Activated CD8-positive, alpha-beta memory T cell treated with anti-CD3 and anti-CD28 coated beads, Interleukin-2, amount 50 U/mL, for 4 hours (primary cell): Measurements from ENCODE around the gene FSIP1.

Source experiments
- DNase-seq: peaks from one replicate; pipeline ENCODE4 v3.0.0-alpha.2; 2020

FSIP1 gene

DNA sequence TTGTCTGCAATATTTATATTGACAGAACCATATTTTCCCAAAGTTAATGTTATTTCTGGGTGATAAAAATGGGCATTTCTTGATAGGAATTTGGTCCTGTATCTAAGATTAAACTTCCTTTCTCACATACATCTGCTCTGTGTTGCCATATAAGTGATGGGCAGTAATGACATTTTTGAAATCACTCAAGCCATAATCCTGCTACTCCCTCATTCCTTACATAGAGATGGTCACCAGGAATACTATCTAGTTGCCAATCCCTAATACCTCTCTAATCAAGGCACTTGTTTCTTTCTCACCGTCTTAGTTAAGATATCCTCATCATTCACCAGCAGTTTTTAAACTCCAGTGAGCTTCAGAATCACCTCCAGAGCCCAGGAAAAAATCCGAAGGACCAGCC is 68.4 kb downstream of the FSIP1 start:
- DNase-seq: no peak

- DNase-seq: no peak
Measured at GRCh38 chr15:39713846-39714245, 68.8 kb downstream of the FSIP1 start.

- DNase-seq: no peak
Measured at GRCh38 chr15:39710681-39711080, 72.0 kb downstream of the FSIP1 start.

GRCh38 chr15:39709941-39710340 is 72.7 kb downstream of the FSIP1 start:
- DNase-seq: no peak

DNA sequence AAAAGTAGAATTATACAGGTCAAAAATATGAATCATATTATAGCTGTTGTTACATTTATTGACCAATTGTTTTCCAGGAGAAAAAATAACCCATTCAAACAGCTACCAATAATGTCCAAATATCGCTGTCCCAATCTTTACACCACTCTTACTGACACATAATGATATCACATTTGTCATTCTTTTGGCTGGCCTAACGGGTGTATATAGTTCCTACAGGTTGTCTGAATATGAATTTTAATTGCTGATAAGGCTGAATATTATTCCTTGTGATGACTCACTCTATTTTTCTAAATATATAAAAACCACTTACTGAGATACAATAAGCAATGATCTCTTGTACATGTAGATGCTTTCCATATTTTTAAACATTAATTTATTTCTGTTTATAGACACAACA is 76.4 kb downstream of the FSIP1 start:
- no peak for DNase-seq

DNA sequence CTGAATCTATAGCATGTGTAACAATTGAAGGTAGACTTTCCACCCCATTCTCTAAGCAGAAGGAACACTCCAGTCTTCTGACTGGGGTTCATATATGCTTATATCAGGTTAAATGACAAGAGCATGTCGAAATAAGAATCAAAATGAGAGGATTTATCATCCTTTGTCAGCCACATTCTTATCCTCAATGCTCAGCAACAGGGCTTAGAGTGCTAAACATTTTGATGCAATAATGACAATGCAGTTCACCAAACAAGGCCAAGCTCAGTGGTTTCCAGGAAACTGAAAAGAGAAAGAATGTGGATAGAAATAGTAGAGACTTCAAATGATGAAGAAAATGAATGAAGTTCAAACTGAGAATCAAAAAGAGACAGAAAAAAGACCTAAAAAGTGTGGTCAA is 78.0 kb downstream of the FSIP1 start:
- DNase-seq: no peak

DNA sequence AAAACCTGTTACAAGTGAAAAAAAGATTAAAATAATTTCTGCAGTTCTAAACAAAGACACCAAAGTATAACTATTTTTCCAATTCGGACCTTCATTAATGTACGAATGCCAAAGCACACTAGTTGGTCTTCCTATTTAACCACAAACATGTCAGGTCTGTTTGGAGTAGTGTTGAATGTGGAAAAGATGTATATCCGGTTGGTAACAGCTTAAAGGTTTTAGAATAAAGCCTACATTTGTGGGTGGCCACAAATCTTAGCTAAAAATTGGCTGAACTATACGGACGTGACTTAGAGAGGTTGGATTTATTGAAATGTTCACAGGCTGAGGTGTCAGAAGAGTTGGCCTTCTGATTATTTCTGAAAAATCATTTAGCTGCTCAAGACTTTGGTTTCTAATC is 78.4 kb downstream of the FSIP1 start:
- DNase-seq: no peak

DNA sequence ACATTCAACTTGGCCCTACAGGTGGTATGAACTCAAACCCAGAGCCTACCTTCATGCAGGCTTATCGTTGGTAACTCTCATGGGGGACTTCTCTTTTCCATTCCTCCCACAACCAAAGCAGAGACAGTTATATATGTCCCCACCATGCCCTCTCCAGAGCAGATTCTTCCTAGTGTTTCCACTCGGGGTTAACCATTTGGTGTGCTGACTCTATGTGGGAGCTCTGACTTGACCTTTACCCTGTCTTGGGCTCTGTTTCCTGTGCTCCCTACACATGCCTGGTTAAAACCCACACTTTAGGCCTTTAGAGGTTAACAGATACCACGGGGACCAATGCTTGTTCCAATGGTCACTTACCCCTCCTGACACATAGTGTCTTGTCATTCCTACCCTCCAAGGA is 80.7 kb downstream of the FSIP1 start:
- DNase-seq: no peak

- no peak for DNase-seq
Measured at GRCh38 chr15:39700375-39700700, 82.3 kb downstream of the FSIP1 start.

- DNase-seq: no peak
Measured at GRCh38 chr15:39699516-39700374, 82.9 kb downstream of the FSIP1 start.

GRCh38 chr15:39698444-39699390 is 83.9 kb downstream of the FSIP1 start:
- DNase-seq: no peak

DNA sequence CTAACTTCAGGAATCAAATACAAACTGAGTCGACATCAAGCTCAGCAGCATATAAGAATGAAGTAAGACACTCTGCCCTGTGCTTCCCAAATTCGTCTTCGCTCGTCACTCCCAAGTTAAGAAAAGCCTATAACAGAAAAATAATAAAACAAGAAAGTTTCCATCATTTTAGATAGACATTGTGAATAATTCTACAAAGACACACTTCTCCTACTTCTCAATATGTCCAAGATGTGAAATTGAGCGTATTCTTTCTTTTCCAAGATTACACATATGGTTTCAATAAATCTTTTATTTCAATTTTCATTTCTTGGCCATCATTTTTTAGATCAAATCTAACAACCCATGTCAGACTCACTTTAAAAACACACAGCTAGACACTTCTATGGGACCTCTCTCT is 85.1 kb downstream of the FSIP1 start:
- no peak for DNase-seq

DNA sequence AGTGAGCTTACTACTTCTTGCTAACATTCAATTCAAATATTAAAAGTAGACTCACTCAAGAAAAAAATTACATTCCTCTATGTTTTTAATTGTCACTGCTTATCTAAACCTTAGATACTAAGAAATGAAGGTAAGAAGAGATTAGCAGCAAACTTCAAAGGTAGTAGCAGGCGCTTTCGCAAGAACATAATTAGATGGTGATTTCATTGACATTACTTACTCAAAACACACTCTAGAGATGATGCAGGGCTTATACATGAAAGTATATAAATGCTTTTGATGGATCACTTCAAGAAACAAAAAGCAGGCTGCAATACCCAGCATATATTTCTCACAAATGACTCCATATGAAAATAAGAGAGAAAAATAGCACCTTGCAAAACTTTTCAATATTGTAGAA is 86.8 kb downstream of the FSIP1 start:
- DNase-seq: no peak

GRCh38 chr15:39692356-39693327 is 90.0 kb downstream of the FSIP1 start:
- no peak for DNase-seq

DNA sequence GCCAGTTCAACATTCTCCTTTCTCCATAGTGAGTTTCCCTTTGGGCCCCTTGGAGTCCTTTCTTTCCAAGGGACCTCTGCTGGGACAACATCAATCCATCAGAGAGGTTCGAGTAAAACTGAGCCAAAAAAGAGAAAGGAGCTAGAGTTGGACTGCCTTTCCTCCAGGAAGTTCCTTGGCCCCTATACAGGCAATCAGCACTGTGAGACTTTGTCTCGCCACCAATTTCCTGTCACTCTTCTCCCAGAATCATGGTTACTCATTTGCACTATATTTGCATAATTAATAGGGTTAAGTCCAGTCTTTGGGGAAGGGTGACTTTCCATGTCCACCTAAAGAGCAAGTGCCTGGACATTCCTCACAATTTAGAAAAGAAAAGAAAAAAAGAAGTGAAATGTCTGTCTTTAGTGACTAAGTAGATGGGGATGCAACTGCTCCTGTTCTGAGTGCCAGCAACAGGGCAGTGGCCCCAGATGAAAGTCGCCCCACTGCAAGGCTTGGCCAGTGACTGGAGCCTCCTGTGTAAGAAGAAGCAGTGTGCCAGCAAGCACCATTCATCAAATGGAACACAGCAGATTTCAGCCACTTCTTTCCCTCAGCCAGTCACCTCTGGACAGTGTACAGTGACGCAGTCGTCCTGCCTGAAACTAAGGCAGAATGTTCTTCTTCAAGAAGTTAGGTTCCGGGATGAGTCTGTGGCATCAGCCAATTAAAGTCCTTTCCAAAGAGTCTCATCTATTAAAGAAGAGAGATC is 91.6 kb downstream of the FSIP1 start:
- DNase-seq: no peak

DNA sequence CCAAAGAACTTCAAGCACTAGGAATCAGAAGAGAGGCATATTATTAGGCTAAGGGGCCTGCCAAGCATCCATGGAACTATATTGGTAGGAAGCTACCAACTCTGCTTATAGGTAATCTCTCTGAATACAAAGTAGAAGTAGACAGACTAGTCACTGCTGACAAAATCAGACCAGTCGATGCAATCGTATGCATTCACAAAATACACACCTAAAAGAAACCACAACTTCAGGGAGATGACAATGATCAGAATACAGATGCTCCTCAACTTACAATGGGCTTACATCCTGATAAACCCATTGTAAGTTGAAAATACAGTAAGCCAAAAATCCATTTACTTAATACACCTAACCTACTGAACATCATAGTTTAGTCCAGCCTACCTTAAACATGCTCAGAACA is 94.7 kb downstream of the FSIP1 start:
- no peak for DNase-seq

- DNase-seq: peak; percentile 22
Measured at GRCh38 chr15:39685999-39686613, 96.5 kb downstream of the FSIP1 start.

DNA sequence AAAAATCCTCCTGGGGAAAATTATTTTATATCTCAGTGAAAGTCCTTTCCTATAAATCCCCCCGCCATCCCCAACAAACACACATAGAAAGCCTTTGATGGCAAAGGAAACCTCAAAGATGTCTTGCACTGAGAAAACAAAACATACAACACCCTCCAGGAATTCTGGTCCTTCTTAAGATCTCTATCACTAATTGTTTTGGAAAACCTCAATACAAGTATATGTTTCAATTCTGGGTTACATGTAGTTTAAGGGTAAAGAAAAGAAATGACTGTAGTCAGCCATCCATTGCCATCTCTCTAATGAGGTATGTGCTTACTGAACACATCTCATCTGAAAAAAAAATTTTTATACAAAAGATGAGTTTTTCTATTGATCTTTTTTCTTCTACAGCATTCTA is 97.3 kb downstream of the FSIP1 start:
- DNase-seq: no peak

- no peak for DNase-seq
Measured at GRCh38 chr15:39684233-39684632, 98.4 kb downstream of the FSIP1 start.

- DNase-seq: no peak
Measured at GRCh38 chr15:39682366-39682765, 100.3 kb downstream of the FSIP1 start.

- no peak for DNase-seq
Measured at GRCh38 chr15:39680868-39681267, 101.8 kb downstream of the FSIP1 start.

DNA sequence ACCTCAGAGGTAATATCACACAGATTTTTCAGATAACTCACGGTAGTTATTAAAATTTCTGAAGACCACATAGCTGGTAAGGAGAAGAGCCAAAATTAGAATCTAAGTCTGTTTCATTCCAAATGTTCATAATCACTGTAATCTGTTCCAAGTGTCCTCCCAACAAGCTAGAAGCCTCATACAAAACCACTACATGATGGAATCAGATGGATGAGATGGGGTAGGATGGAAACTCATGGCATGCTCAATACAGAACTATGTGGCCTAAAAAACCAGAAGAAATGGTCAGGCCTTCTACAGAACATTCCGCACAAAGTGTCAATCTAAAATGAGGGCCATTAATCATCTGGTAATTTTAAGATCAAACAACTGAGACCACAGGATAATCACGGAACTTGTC is 110.0 kb downstream of the FSIP1 start:
- DNase-seq: no peak
